Sigmoid colon (tissue), 7 donors: ENCODE data around the gene SRR. TPM values are rescaled to one million over a fixed set of nuclear protein-coding genes. Genes with fewer than 3 reads are reported as not detected.
A peak's percentile ranks its signal among the peaks of the same experiment; 100 is the strongest.

Source experiments
- DNase-seq: peaks from one replicate; pipeline ENCODE4 v3.0.0-alpha.2; 2019
- H3K27ac ChIP-seq, 4 donors: fragments of 200-600 bp; sonication (generic); one replicate each; pipeline ENCODE4 v1.5.1; 2016 to 2019; ENCODE audit warnings: mild to moderate bottlenecking in 1 of 4
- H3K27me3 ChIP-seq, 3 donors: fragments of 200-600 bp; sonication (generic); one replicate each; pipeline ENCODE4 v1.5.1; 2019; ENCODE audit warnings: mild to moderate bottlenecking in 1 of 3
- H3K36me3 ChIP-seq, 4 donors: fragments of 200-600 bp; sonication (generic); one replicate each; pipeline ENCODE4 v1.5.1; 2016 to 2019
- H3K4me1 ChIP-seq, 4 donors: fragments of 200-600 bp; sonication (generic); one replicate each; pipeline ENCODE4 v1.5.1; 2017 to 2019
- H3K4me3 ChIP-seq, 4 donors: fragments of 200-600 bp; sonication (generic); one replicate each; pipeline ENCODE4 v1.5.1; 2017 to 2019; ENCODE audit warnings: mild to moderate bottlenecking in 2 of 4, moderate library complexity in 1 of 4
- H3K9me3 ChIP-seq, 4 donors: fragments of 200-600 bp in 3 of 4; sonication (generic) in 3 of 4; one replicate each; pipeline versions ENCODE4 v1.5.1 to v1.6.1; 2013 to 2019
- EP300 ChIP-seq, 4 donors: sonication (generic); formaldehyde crosslinking; IDR thresholded peaks; one replicate each; pipeline ENCODE4 v1.6.1; 2017; ENCODE audit warnings: antibody characterized with exemption in 4 of 4
- POLR2A ChIP-seq, 2 donors: fragments of 450-650 bp; IDR thresholded peaks; one replicate each; pipeline ENCODE4 v1.6.1; 2016; ENCODE audit warnings: antibody characterized with exemption in 2 of 2, mild to moderate bottlenecking in 2 of 2, moderate library complexity in 2 of 2
- POLR2AphosphoS5 ChIP-seq, 4 donors: sonication (generic); formaldehyde crosslinking; IDR thresholded peaks; one replicate each; pipeline ENCODE4 v1.6.1; 2017; ENCODE audit warnings: antibody characterized with exemption in 4 of 4
- WGBS, 2 donors: extraction: QIAGEN DNeasy Blood & Tissue Kit; methylation state at CpG; one replicate each; pipeline ENCODE4 v1.1.7; 2013; 5-methylcytosine and 5-hydroxymethylcytosine counted together
- intact Hi-C: fragments of 100-400 bp; cut with DNase I; formaldehyde crosslinking; loops from one replicate; pipeline ENCODE4 v1.15.1; 2023
- polyA plus RNA-seq, 3 donors: library from polyadenylated mRNA; stranded (reverse); fragments of 200-250 nt; gene quantifications; one replicate each; pipeline ENCODE4 v1.2.3, GENCODE V29; 2013
- total RNA-seq, 4 donors: library from RNA; depleted of rRNA; stranded (reverse); fragments of >200 nt; gene quantifications; one replicate each; pipeline ENCODE4 v1.1.0, GENCODE V29; 2016
- TF ChIP-seq, protein P1 (sequence below), 4 experiments: fragments of 450-650 bp in 3 of 4; fragments of 200-600 bp in 1 of 4; IDR thresholded peaks; one replicate each; pipeline ENCODE4 v1.5.1; 2016 to 2019; ENCODE audit warnings: antibody characterized with exemption in 4 of 4, mild to moderate bottlenecking in 3 of 4, moderate library complexity in 2 of 4
- donor health status: healthy with polysubstance abuse.
- donor health status: Bipolar disorder and iron deficiency.
- donor health status: healthy.

SRR gene
- total and polyA plus RNA-seq, 7 donors = 2.4 to 27.8 (median 10.0) TPM

- Histone ChIP-seq H3K9me3 (no peaks in the 10 kb centered on the region), H3K27me3 (no peaks in the 10 kb centered on the region), H3K36me3 (peaks cover 0 to 47% (median 12%) of the 10 kb centered on the region in 4 donors), H3K4me3 (no peak overlapping the region), H3K27ac (peak overlapping the region in 1 of 4 donors; percentile 15), H3K4me1 (peaks cover 0 to 5% (median 0%) of the 10 kb centered on the region in 4 donors)
- TF ChIP-seq POLR2A (IDR thresholded peaks at IDR 0.05) (no peak), POLR2AphosphoS5 (IDR thresholded peaks at IDR 0.05) (no peak), EP300 (IDR thresholded peaks at IDR 0.05) (no peak)
- TF ChIP-seq, protein P1, sequence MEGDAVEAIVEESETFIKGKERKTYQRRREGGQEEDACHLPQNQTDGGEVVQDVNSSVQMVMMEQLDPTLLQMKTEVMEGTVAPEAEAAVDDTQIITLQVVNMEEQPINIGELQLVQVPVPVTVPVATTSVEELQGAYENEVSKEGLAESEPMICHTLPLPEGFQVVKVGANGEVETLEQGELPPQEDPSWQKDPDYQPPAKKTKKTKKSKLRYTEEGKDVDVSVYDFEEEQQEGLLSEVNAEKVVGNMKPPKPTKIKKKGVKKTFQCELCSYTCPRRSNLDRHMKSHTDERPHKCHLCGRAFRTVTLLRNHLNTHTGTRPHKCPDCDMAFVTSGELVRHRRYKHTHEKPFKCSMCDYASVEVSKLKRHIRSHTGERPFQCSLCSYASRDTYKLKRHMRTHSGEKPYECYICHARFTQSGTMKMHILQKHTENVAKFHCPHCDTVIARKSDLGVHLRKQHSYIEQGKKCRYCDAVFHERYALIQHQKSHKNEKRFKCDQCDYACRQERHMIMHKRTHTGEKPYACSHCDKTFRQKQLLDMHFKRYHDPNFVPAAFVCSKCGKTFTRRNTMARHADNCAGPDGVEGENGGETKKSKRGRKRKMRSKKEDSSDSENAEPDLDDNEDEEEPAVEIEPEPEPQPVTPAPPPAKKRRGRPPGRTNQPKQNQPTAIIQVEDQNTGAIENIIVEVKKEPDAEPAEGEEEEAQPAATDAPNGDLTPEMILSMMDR (IDR thresholded peaks at IDR 0.05) = no peak
- DNase-seq = no peak
- 74 to 83% methylated on average over 1 of the region's 1 CpG for WGBS, 2 donors
- intact Hi-C loops = no loop called here
Measured at GRCh38 chr17:2275722-2276121, 28.0 kb upstream of the SRR start.

- Histone ChIP-seq H3K36me3 (peaks cover 3 to 64% (median 23%) of the 10 kb centered on the region in 4 donors), H3K4me1 (peaks cover 0 to 5% (median 0%) of the 10 kb centered on the region in 4 donors), H3K27ac (no peak overlapping the region), H3K4me3 (no peak overlapping the region), H3K9me3 (no peaks in the 10 kb centered on the region), H3K27me3 (no peaks in the 10 kb centered on the region)
- intact Hi-C loops = no loop called here
- no peak for TF ChIP-seq POLR2AphosphoS5 (IDR thresholded peaks at IDR 0.05)
- WGBS, 2 donors = 95 to 96% methylated on average over 9 of the region's 9 CpGs
- no peak for DNase-seq
Measured at GRCh38 chr17:2277429-2278170, 26.1 kb upstream of the SRR start.

GRCh38 chr17:2279707-2280106 lies 24.0 kb upstream of the SRR start:
- TF ChIP-seq EP300 (IDR thresholded peaks at IDR 0.05) (no peak), POLR2A (IDR thresholded peaks at IDR 0.05) (no peak), POLR2AphosphoS5 (IDR thresholded peaks at IDR 0.05) (no peak)
- TF ChIP-seq, protein P1 (IDR thresholded peaks at IDR 0.05) = no peak
- Histone ChIP-seq H3K27ac (no peak overlapping the region), H3K4me1 (peaks cover 0 to 5% (median 0%) of the 10 kb centered on the region in 4 donors), H3K4me3 (no peak overlapping the region), H3K36me3 (peaks cover 9 to 68% (median 26%) of the 10 kb centered on the region in 4 donors), H3K9me3 (no peaks in the 10 kb centered on the region), H3K27me3 (no peaks in the 10 kb centered on the region)
- WGBS, 2 donors = 86 to 90% methylated on average over 9 of the region's 9 CpGs
- DNase-seq = no peak
- intact Hi-C loops = loop anchor here (5.0 kb wide), 2 partner anchors 32 to 177 kb away; no protein-coding TSS in a partner anchor

DNA sequence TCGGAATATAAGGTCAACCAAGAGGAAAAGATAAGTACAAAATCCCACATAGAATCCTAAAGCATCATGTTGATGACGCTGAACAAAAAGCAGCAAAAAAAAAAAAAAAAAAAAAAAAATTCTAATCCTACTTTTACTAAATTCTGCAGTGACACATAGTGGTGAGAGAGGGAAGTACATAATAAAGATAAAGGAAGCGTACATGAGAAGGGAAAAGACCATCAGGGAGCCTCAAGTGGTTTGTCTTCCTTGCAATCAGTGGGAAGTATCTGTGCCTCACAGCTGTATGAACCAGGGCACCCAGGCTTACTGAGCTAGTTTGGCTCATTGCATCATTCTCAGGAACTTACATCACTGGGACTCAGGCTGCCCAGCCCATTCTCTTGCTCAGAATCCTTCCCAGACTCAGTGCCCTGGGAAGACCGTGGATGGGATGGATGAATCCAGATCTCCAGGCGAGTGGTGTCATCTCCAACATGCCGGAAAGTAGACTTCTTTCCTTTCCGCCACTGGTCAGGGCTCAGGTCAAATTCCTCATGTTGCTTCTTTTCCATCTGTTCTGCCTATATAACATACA lies 21.4 kb upstream of the SRR start:
- Histone ChIP-seq H3K27ac (peak overlapping the region; percentile 36 to 47 (median 42)), H3K4me1 (no peaks in the 10 kb centered on the region), H3K36me3 (peaks cover 9 to 68% (median 26%) of the 10 kb centered on the region in 4 donors), H3K27me3 (no peaks in the 10 kb centered on the region), H3K4me3 (no peak overlapping the region), H3K9me3 (no peaks in the 10 kb centered on the region)
- intact Hi-C loops = loop anchor here (2.0 to 5.0 kb wide), 3 partner anchors 35 to 228 kb away; partner anchors contain the start of gene HIC1
- 65 to 66% methylated on average over 7 of the region's 7 CpGs for WGBS, 2 donors
- TF ChIP-seq, protein P1 (IDR thresholded peaks at IDR 0.05) = peak; percentile 47 to 59 (median 51)
- no peak for TF ChIP-seq POLR2AphosphoS5 (IDR thresholded peaks at IDR 0.05)
- DNase-seq = no peak

GRCh38 chr17:2283302-2283701 lies 20.4 kb upstream of the SRR start:
- TF ChIP-seq POLR2A (IDR thresholded peaks at IDR 0.05) (no peak), EP300 (IDR thresholded peaks at IDR 0.05) (no peak), POLR2AphosphoS5 (IDR thresholded peaks at IDR 0.05) (no peak)
- TF ChIP-seq, protein P1 (IDR thresholded peaks at IDR 0.05) = no peak
- no peak overlapping the region for H3K4me3 ChIP-seq
- H3K36me3 ChIP-seq = peaks cover 9 to 77% (median 26%) of the 10 kb centered on the region in 4 donors
- no peaks in the 10 kb centered on the region for H3K27me3 ChIP-seq
- DNase-seq = no peak
- WGBS, 2 donors = 85 to 91% methylated on average over 7 of the region's 7 CpGs
- H3K9me3 ChIP-seq = no peaks in the 10 kb centered on the region
- H3K4me1 ChIP-seq = no peaks in the 10 kb centered on the region
- intact Hi-C loops = loop anchor here (2.0 to 5.0 kb wide), 3 partner anchors 36 to 229 kb away; partner anchors contain the start of gene HIC1
- peak overlapping the region in 3 of 4 donors; percentile 28 to 38 (median 31) for H3K27ac ChIP-seq
